ENCODE measurements around the gene ASTE1. TPM values are rescaled to one million over a fixed set of nuclear protein-coding genes. Genes with fewer than 3 reads are reported as not detected.
"Not testable (repeated sequence)": the region's sequence is repeated elsewhere in the genome, so short reads cannot be mapped to it uniquely, and the experiment has no call there.

Gene ASTE1
- total RNA-seq, 1 experiment from 2014 or later, result 6.7 TPM

- DNase-seq, result no peak
- Histone ChIP-seq H3K4me3 (ENCODE audit: insufficient read depth, low read depth, low read length) (no peak overlapping the region), H3K27me3 (ENCODE audit: control insufficient read depth, insufficient read depth, low read length) (no peaks in the 10 kb centered on the region), H3K36me3 (replicated peaks; ENCODE audit: control insufficient read depth, insufficient read depth, low read length) (peaks cover 2% of the 10 kb centered on the region)
Observed at GRCh38 chr3:130991126-130991525, 35.5 kb downstream of the ASTE1 start.

- H3K36me3 ChIP-seq (replicated peaks; ENCODE audit: control insufficient read depth, insufficient read depth, low read length), result peaks cover 2% of the 10 kb centered on the region
- H3K27me3 ChIP-seq (ENCODE audit: control insufficient read depth, insufficient read depth, low read length), result no peaks in the 10 kb centered on the region
- no peak overlapping the region for H3K4me3 ChIP-seq (ENCODE audit: insufficient read depth, low read depth, low read length)
- DNase-seq, result no peak
Observed at GRCh38 chr3:130990282-130990681, 36.3 kb downstream of the ASTE1 start.

DNA sequence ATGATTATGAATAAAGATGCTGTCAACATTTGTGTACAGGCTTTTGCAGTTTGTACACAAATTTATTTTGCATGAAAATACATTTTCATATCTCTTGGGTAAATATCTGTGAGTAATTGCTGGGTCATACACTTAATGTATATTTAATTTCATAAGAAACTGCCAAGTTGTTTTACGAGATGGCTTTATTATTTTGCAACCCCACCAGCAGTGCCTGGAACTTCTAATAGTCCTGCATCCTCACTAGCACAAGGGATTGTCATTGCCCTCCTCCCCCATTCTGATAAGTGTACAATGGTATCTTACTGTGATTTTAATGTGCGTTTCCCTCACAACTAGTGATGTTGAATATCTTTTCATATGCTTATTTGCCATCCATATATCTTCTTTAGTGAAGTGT lies 45.2 kb downstream of the ASTE1 start:
- H3K36me3 ChIP-seq (replicated peaks; ENCODE audit: control insufficient read depth, insufficient read depth, low read length), result peaks cover 1% of the 10 kb centered on the region
- H3K27me3 ChIP-seq (ENCODE audit: control insufficient read depth, insufficient read depth, low read length), result no peaks in the 10 kb centered on the region
- no peak overlapping the region for H3K4me3 ChIP-seq (ENCODE audit: insufficient read depth, low read depth, low read length)
- no peak for DNase-seq

- H3K27me3 ChIP-seq (ENCODE audit: control insufficient read depth, insufficient read depth, low read length), result no peaks in the 10 kb centered on the region
- H3K4me3 ChIP-seq (ENCODE audit: insufficient read depth, low read depth, low read length), result no peak overlapping the region
- DNase-seq, result no peak
- H3K36me3 ChIP-seq (replicated peaks; ENCODE audit: control insufficient read depth, insufficient read depth, low read length), result peaks cover 1% of the 10 kb centered on the region
Observed at GRCh38 chr3:130979117-130979516, 47.5 kb downstream of the ASTE1 start.

DNA sequence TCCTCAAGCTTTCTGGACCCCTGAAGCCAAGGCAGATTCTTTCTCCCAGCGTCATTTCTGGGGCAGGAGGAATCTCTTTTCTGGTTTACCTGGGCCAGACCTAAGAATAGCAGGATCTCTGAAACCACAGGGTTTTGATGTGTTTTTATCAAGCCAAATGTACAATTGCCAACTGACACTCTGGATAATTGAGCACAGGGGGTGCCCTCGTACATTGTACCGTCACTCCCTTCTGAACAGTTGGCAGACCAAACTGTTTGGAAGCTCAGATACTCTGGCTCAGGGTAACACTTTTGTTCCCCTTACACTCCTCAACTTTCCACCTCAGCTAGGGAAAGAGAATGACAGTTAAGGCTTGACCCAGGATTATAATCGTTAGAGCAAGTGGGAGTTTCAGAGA lies 49.9 kb downstream of the ASTE1 start:
- Histone ChIP-seq H3K27me3 (ENCODE audit: control insufficient read depth, insufficient read depth, low read length) (no peaks in the 10 kb centered on the region), H3K4me3 (ENCODE audit: insufficient read depth, low read depth, low read length) (no peak overlapping the region), H3K36me3 (replicated peaks; ENCODE audit: control insufficient read depth, insufficient read depth, low read length) (peaks cover 1% of the 10 kb centered on the region)
- no peak for DNase-seq

DNA sequence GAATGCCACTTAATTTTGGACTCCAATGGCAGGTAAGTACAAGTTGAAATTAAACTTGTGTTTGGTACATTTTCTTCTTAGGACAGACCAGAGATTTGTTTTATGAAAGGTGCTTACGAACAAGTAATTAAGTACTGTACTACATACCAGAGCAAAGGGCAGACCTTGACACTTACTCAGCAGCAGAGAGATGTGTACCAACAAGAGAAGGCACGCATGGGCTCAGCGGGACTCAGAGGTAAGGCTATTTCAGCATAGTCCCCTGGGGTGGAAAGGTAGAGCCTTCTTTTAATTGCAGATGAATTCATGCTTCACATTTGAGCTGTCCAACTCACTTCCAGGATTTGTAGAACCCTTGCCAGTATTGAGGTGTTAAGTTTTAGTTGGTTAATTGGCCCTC lies 51.4 kb downstream of the ASTE1 start:
- H3K36me3 ChIP-seq (replicated peaks; ENCODE audit: control insufficient read depth, insufficient read depth, low read length), result no peaks in the 10 kb centered on the region; the same call in 1 of the 2 replicates
- no peak for DNase-seq
- no peaks in the 10 kb centered on the region for H3K27me3 ChIP-seq (ENCODE audit: control insufficient read depth, insufficient read depth, low read length)
- H3K4me3 ChIP-seq (ENCODE audit: insufficient read depth, low read depth, low read length), result no peak overlapping the region

- Histone ChIP-seq H3K4me3 (ENCODE audit: insufficient read depth, low read depth, low read length) (no peak overlapping the region), H3K27me3 (ENCODE audit: control insufficient read depth, insufficient read depth, low read length) (no peaks in the 10 kb centered on the region), H3K36me3 (replicated peaks; ENCODE audit: control insufficient read depth, insufficient read depth, low read length) (no peaks in the 10 kb centered on the region; the same call in 1 of the 2 replicates)
- no peak for DNase-seq
Observed at GRCh38 chr3:130974201-130974600, 52.4 kb downstream of the ASTE1 start.

DNA sequence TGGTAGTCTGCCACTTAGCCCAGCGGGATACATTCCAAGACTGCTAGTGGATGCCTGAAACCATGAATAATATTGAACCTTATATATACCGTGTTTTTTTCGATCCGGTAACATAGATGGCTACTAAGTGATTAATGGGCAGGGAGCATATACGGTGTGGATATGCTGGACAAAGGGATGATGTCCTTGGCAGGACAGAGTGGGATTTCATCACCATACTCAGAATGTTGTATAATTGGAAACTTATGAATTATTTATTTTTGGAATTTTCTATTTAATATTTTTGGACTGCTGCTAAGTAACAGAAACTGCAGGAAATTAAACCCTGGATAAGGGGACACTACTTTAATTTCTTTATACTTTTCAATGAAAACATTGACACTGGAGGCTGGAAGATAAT lies 53.2 kb downstream of the ASTE1 start:
- DNase-seq, result no peak
- Histone ChIP-seq H3K27me3 (ENCODE audit: control insufficient read depth, insufficient read depth, low read length) (no peaks in the 10 kb centered on the region), H3K36me3 (replicated peaks; ENCODE audit: control insufficient read depth, insufficient read depth, low read length) (no peaks in the 10 kb centered on the region; the same call in 1 of the 2 replicates), H3K4me3 (ENCODE audit: insufficient read depth, low read depth, low read length) (no peak overlapping the region)

- not testable (repeated sequence) for H3K27me3 ChIP-seq (ENCODE audit: control insufficient read depth, insufficient read depth, low read length); H3K4me3 ChIP-seq (ENCODE audit: insufficient read depth, low read depth, low read length); DNase-seq; H3K36me3 ChIP-seq (replicated peaks; ENCODE audit: control insufficient read depth, insufficient read depth, low read length)
Observed at GRCh38 chr3:130972592-130972991, 54.0 kb downstream of the ASTE1 start.

- Histone ChIP-seq H3K27me3 (ENCODE audit: control insufficient read depth, insufficient read depth, low read length) (no peaks in the 10 kb centered on the region), H3K36me3 (replicated peaks; ENCODE audit: control insufficient read depth, insufficient read depth, low read length) (no peaks in the 10 kb centered on the region), H3K4me3 (ENCODE audit: insufficient read depth, low read depth, low read length) (no peak overlapping the region)
- DNase-seq, result no peak
Observed at GRCh38 chr3:130971208-130971607, 55.4 kb downstream of the ASTE1 start.

GRCh38 chr3:130969621-130970020 lies 57.0 kb downstream of the ASTE1 start:
- Histone ChIP-seq H3K4me3 (ENCODE audit: insufficient read depth, low read depth, low read length) (no peak overlapping the region), H3K36me3 (replicated peaks; ENCODE audit: control insufficient read depth, insufficient read depth, low read length) (no peaks in the 10 kb centered on the region), H3K27me3 (ENCODE audit: control insufficient read depth, insufficient read depth, low read length) (no peaks in the 10 kb centered on the region)
- DNase-seq, result no peak

DNA sequence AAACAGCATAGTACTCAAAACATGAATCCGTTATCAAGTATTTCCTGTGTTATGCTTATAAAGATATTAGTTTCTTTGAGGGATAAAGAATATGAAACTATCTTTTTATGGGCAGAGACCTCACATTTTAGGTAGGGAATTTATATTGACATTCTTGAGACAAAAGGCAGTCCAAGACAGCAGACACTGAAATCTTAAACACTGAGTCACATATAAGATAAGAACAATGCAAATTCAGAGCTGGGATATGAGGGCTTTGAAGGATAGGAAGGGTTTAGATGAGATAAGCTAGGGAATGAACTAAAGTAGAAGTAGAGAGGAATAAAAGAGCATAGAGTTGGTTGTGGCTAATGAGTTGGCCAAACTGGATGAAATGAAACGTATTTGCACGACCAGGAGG lies 58.4 kb downstream of the ASTE1 start:
- no peaks in the 10 kb centered on the region for H3K27me3 ChIP-seq (ENCODE audit: control insufficient read depth, insufficient read depth, low read length)
- no peaks in the 10 kb centered on the region for H3K36me3 ChIP-seq (replicated peaks; ENCODE audit: control insufficient read depth, insufficient read depth, low read length)
- no peak overlapping the region for H3K4me3 ChIP-seq (ENCODE audit: insufficient read depth, low read depth, low read length)
- no peak for DNase-seq

DNA sequence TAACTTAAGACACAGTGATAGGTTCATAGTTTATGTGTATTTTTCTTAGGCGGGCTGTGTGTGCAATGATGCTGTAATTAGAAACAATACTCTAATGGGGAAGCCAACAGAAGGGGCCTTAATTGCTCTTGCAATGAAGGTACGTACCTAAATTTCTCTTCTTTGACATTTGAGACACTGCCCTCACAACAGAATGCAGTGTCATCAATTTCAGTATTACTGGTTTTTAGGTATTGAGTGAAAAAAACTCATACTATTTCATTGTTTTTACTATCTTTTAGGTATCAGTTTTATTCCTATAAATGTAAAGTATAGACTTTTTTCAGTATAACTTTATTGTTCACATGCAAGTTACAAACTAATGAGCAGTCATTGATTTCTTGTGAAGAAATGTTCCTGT lies 59.3 kb downstream of the ASTE1 start:
- Histone ChIP-seq H3K36me3 (replicated peaks; ENCODE audit: control insufficient read depth, insufficient read depth, low read length) (no peaks in the 10 kb centered on the region), H3K27me3 (ENCODE audit: control insufficient read depth, insufficient read depth, low read length) (no peaks in the 10 kb centered on the region), H3K4me3 (ENCODE audit: insufficient read depth, low read depth, low read length) (no peak overlapping the region)
- DNase-seq, result no peak

DNA sequence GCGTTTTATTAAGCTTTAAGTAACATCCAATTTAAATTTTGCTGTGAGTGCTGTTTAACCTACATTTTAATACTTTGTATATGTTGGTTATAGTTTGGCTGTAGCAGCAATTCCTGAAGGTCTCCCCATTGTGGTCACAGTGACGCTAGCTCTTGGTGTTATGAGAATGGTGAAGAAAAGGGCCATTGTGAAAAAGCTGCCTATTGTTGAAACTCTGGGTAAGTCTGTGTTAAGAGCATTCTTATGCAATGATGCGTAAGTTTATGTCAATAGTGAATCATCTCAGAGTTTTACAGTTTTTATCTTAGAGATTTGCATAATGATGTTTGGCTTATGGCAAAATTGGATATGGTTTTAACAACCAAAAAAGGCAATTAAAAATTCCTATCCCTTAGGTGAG lies 62.7 kb downstream of the ASTE1 start:
- no peaks in the 10 kb centered on the region; the same call in none of the 2 replicates for H3K36me3 ChIP-seq (replicated peaks; ENCODE audit: control insufficient read depth, insufficient read depth, low read length)
- no peaks in the 10 kb centered on the region for H3K27me3 ChIP-seq (ENCODE audit: control insufficient read depth, insufficient read depth, low read length)
- DNase-seq, result no peak
- H3K4me3 ChIP-seq (ENCODE audit: insufficient read depth, low read depth, low read length), result no peak overlapping the region
